HK-2 (cell line): ENCODE results near the gene PALS2.

Source experiments
- DNase-seq: peaks from one replicate; pipeline ENCODE4 v3.0.0-alpha.2; 2018; ENCODE audit not compliant: unreplicated experiment

Gene PALS2

DNA sequence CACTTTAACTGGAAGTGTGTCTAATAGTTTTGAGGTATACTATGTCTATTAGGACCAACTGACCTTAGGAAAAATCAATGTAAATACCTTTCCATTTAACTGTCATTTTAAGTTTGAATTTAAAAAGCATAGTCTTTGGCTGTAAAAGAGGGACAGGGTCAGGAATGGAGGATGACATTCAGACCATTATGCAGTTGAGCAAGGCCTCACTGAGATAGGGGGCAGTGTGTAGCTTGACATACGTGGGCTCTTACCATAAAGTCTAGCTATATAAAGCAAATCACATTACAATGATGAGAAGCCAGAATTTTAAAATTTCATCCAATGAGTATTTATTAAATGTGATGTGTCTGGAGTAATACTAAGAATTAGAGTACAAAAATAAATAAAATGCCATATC lies 17.9 kb downstream of the PALS2 start:
- DNase-seq, result no peak

DNA sequence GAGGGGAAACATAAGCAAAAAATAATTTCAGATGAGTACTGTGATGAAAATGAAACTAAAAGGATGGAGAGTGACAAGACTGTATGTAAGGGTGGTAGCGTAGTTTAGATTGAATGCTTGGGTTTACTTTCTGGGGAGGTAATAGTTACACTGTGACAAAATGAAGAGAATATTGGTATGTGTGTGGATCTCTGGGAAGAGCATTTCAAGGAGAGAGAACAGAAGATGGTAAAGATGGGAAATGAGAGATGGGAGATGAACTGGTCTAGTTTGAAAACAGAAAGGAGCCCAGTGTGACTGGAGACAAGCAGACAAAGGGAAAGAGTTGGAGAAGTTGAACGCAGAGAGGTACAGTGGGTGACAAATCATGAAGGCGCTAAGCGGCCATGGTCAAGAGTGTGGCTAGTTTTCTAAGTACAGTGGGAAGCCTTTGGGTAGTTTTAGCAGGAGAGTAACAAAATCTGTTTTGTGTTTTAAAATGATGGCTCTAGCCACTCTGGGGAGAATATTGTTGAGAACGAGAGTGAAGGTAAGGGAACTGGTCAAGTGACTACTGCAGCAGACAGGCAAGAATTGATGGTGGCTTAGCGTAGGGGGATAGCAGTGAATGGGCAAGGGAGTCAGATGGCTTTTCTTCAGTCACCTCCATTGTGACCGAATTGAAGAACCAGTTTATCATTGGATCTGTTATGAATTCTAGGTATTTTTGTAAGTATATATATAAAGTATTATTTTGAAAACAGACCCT lies 22.6 kb downstream of the PALS2 start:
- no peak for DNase-seq

DNA sequence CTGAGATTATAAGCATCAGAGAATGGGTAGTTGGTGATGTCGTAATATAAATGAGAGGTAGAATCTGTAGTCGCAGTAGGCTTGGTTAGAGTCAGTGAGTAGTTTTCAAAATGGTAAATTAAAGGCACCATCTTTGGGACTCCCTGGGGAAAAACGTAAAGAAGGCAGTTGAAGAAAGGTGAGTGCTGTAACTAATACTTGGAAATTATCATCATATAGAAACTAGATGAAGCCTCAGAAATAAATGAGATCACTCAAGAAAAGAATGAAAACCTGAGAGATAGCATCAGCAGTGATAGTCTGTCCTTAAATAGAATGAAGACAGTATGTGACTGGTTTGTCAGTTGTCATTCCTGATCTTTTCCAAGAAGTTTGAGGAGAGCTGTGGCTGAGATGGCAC lies 23.8 kb downstream of the PALS2 start:
- DNase-seq, result no peak

DNA sequence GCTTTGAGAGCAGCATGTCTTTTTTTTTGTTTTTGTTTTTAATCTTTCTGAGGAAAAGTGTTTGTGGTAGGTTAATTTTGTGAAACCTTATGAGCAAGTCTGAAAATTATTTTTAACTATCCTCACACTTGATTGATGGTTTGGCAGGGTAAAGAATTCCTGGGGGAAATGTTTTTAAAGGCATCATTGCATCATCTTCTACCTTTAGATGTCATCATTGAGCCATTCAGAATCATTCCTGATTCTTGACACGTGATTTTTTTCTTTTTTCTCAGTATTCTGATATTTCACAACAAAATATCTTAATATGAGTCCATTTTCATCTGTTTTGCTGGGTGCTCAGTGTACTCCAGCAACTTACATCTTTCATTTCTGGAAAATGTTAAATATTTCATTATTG lies 28.3 kb downstream of the PALS2 start:
- DNase-seq, result no peak

DNA sequence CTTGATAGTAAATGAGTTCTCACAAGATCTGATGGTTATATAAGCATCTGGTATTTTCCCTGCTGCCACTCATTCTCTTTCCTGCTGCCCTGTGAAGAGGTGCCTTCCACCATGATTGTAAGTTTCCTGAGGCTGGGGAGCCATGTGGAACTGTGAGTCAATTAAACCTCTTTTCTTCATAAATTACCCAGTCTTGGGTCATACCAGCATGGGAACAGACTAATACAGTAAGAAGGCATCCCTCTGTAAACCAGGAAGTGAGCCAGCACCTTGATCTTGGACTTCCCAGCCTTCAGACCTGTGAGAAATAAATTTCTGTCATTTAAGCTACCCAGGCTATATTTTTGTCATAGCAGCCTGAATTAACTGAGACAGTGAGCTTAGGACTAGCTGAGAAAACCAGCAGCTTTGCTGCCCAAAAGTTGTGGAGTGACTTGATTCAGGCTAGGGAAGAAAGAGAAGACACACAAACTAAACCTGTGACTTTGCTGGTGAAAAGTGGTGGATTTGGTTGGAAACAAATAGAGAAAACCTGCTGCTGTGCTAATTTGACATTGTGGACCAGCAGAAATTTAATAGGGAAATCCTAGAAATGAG lies 29.7 kb downstream of the PALS2 start:
- no peak for DNase-seq

DNA sequence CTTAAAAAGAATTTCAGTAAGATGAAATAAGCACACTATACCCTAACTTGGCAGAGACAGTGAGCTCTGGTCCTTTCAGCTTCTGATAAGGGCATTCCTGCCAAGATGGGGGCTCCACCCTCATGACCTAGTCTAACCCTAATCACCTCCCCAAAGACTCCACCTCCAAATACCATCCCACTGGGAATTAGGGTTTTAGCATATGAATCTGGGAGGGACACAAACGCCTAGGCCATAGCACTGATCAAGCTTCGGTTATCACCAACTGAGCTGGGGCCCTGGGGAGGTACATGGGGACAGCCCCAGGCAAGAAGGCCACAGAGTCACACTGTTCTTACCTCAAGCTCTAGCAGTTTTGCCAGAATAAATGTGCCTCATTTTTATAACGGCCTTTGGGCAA lies 31.4 kb downstream of the PALS2 start:
- no peak for DNase-seq

DNA sequence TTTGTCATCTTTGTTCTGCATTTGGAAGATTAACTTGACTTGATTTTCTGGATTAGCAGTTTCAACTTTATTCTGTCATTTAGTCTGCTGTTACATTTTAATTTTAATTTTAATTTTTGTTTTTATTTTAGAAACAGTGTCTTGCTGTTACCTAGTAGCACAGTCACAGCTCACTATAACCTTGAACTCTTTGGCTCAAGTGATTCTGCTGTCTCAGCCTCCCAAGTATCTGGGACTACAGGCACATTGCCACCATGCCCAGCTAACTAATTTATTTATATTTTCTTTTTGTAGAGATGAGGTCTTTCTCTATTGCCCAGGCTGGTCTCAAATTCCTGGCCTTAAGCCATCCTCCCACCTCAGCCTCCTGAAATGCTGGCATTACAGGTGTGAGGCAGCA lies 35.3 kb downstream of the PALS2 start:
- no peak for DNase-seq

GRCh38 chr7:24609059-24609458 lies 35.8 kb downstream of the PALS2 start:
- no peak for DNase-seq

- DNase-seq, result no peak
These were observed 36.3 kb downstream of the PALS2 start for GRCh38 chr7:24609570-24609969.

GRCh38 chr7:24611130-24611529 lies 37.9 kb downstream of the PALS2 start:
- DNase-seq, result no peak

- DNase-seq, result no peak
These were observed 44.8 kb downstream of the PALS2 start for GRCh38 chr7:24617957-24618616.

GRCh38 chr7:24619978-24620377 lies 46.7 kb downstream of the PALS2 start:
- no peak for DNase-seq

GRCh38 chr7:24622646-24623182 lies 49.5 kb downstream of the PALS2 start:
- no peak for DNase-seq
